Lung (tissue), 12 donors: ENCODE data around the gene ZDBF2. TPM values are rescaled to one million over a fixed set of nuclear protein-coding genes. Genes with fewer than 3 reads are reported as not detected.
A peak's percentile ranks its signal among the peaks of the same experiment; 100 is the strongest.

Source experiments
- ATAC-seq: fragments of 200-7000 bp; cut with Tn5 transposase; one replicate; pipeline ENCODE4 v1.9.1; 2020; ENCODE audit warnings: moderate number of reproducible peaks; ENCODE audit not compliant: insufficient read depth, low FRiP score
- DNase-seq, 3 donors: peaks; one replicate each; pipeline ENCODE4 v3.0.0-alpha.2; 2013 to 2017
- H3K27ac ChIP-seq, 2 donors: one replicate each; pipeline ENCODE4 v1.5.1; 2013; ENCODE audit warnings: mild to moderate bottlenecking in 2 of 2, moderate library complexity in 2 of 2, control low read depth in 1 of 2, inconsistent platforms in 1 of 2, low read depth in 1 of 2, low read length in 1 of 2
- H3K27me3 ChIP-seq, 3 donors: one replicate each; pipeline ENCODE4 v1.5.1; 2013; ENCODE audit warnings: low read length in 2 of 3; ENCODE audit not compliant: control insufficient read depth in 3 of 3, insufficient read depth in 3 of 3
- H3K36me3 ChIP-seq, 4 donors: one replicate each; pipeline ENCODE4 v1.5.1; 2013; ENCODE audit warnings: low read length in 4 of 4, mild to moderate bottlenecking in 1 of 4, moderate library complexity in 1 of 4; ENCODE audit not compliant: control insufficient read depth in 4 of 4, insufficient read depth in 4 of 4
- H3K4me1 ChIP-seq, 5 donors: one replicate each; pipeline ENCODE4 v1.5.1; 2013; ENCODE audit warnings: low read length in 5 of 5, mild to moderate bottlenecking in 2 of 5, moderate library complexity in 1 of 5; ENCODE audit not compliant: control insufficient read depth in 5 of 5, insufficient read depth in 5 of 5
- H3K4me3 ChIP-seq: one replicate; pipeline ENCODE4 v1.5.1; 2013; ENCODE audit warnings: mild to moderate bottlenecking, control low read depth, moderate library complexity
- H3K9ac ChIP-seq, 2 donors: one replicate each; pipeline ENCODE4 v1.5.1; 2013; ENCODE audit warnings: low read length in 2 of 2, control low read depth in 1 of 2; ENCODE audit not compliant: insufficient read depth in 1 of 2
- H3K9me3 ChIP-seq, 4 donors: one replicate each; pipeline ENCODE4 v1.5.1; 2013; ENCODE audit warnings: low read length in 3 of 4, mild to moderate bottlenecking in 1 of 4, moderate library complexity in 1 of 4; ENCODE audit not compliant: control insufficient read depth in 4 of 4, insufficient read depth in 3 of 4
- WGBS, 2 donors: extraction: QIAGEN DNeasy Blood & Tissue Kit; methylation state at CpG; one replicate each; pipeline ENCODE4 v1.1.7; 2013; 5-methylcytosine and 5-hydroxymethylcytosine counted together
- polyA plus RNA-seq, 2 donors: library from polyadenylated mRNA; stranded (reverse); fragments of 200-250 nt; gene quantifications; one replicate each; pipeline ENCODE4 v1.2.1, GENCODE V29; 2013
- total RNA-seq, 2 donors: library from RNA; depleted of rRNA in 1 of 2; stranded (reverse); fragments of >200 nt in 1 of 2; gene quantifications; one replicate each; pipeline ENCODE4 v1.2.1, GENCODE V29; 2014 to 2021
- TF ChIP-seq, protein P1 (sequence below): IDR thresholded peaks from 2 replicates; pipeline ENCODE4 v1.5.1; 2012; ENCODE audit warnings: mild to moderate bottlenecking; ENCODE audit errors: control extremely low read depth, extremely low read depth
- donor health status: control.
- donor health status: control.
- donor health status: Bipolar disorder and iron deficiency.
- donor health status: healthy.
- donor health status: DM: yes; HTN: yes; CAD: no.

The ZDBF2 gene
- total and polyA plus RNA-seq, 4 donors, result 1.0 to 13.7 (median 3.7) TPM

DNA sequence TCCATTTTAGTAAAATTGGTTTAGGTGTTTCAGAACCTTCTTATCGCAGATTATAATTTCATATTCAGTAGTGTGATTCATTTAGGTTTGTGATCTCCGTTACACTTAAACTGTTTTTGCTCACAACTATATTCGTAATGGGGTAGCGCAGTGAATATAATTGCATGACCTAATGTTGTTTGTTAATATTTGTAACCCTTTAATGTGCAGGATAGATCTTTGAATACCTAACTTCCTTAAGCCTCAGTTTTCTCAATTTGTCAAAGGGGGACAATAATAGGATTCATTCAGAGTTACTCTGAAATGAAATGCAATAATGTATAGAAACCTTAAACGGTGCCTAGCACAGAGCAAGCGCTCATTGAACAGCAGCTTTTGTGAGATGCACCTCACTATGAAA lies 558 bp upstream of the ZDBF2 start:
- peaks cover 0 to 12% (median 5%) of the 10 kb centered on the region in 5 donors for H3K4me1 ChIP-seq
- ATAC-seq, result no peak
- TF ChIP-seq, protein P1, sequence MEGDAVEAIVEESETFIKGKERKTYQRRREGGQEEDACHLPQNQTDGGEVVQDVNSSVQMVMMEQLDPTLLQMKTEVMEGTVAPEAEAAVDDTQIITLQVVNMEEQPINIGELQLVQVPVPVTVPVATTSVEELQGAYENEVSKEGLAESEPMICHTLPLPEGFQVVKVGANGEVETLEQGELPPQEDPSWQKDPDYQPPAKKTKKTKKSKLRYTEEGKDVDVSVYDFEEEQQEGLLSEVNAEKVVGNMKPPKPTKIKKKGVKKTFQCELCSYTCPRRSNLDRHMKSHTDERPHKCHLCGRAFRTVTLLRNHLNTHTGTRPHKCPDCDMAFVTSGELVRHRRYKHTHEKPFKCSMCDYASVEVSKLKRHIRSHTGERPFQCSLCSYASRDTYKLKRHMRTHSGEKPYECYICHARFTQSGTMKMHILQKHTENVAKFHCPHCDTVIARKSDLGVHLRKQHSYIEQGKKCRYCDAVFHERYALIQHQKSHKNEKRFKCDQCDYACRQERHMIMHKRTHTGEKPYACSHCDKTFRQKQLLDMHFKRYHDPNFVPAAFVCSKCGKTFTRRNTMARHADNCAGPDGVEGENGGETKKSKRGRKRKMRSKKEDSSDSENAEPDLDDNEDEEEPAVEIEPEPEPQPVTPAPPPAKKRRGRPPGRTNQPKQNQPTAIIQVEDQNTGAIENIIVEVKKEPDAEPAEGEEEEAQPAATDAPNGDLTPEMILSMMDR, result no peak
- H3K4me3 ChIP-seq, result no peak overlapping the region
- WGBS, 2 donors, result 25 to 27% methylated on average over 6 of the region's 6 CpGs
- H3K27me3 ChIP-seq, result peaks cover 0 to 85% (median 65%) of the 10 kb centered on the region in 3 donors
- DNase-seq, result peak in 1 of 3 donors; percentile 41
- H3K9ac ChIP-seq, result peak overlapping the region in 1 of 2 donors; percentile 61
- H3K36me3 ChIP-seq, result no peaks in the 10 kb centered on the region
- peaks cover 0 to 3% (median 0%) of the 10 kb centered on the region in 4 donors for H3K9me3 ChIP-seq
- H3K27ac ChIP-seq, result no peak overlapping the region

DNA sequence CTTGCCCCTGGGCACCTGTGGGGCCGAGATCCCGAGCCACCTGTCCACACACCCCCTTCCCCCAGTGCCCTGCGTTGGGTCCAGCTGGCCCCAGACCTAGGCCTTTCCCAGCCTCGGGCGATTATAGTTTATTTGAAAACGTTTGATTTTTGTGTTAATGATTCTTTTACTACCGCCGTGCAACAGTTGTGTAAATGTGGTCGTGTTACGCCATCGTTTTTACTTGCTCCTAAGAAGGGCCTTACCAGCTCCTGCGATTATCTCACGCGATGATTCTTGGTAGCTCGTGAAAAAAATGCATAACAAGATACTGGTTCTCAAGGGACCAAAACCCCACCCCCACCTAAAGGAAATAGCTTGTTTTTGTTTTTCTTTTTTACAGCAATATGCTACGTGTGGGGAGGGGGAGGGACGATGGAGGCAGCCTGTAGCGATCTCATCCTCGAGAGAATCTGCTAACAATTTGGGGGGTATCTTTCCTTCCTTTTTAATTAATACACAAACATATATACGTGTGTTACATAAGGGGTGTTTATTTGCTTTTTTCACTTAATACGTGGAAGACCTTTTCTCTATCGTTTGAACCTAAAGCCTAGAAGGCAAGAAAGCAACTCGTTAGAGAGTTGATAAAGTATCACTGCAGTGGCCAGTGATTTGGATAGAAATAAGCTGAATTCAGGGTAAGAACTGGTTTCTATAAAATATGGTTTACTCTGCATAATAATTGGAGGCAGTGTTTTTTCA lies 1.0 kb downstream of the ZDBF2 start:
- no peak for ATAC-seq
- Histone ChIP-seq H3K27me3 (peaks cover 0 to 76% (median 66%) of the 10 kb centered on the region in 3 donors), H3K27ac (peak overlapping the region; percentile 14 to 61), H3K4me3 (peak overlapping the region; percentile 79), H3K9me3 (peaks cover 0 to 3% (median 0%) of the 10 kb centered on the region in 4 donors), H3K9ac (peak overlapping the region in 1 of 2 donors; percentile 51), H3K4me1 (peaks cover 0 to 12% (median 5%) of the 10 kb centered on the region in 5 donors), H3K36me3 (no peaks in the 10 kb centered on the region)
- TF ChIP-seq, protein P1, result no peak
- WGBS, 2 donors, result 2 to 6% methylated on average over 23 of the region's 23 CpGs
- peak in 2 of 3 donors; percentile 53 to 56 for DNase-seq

DNA sequence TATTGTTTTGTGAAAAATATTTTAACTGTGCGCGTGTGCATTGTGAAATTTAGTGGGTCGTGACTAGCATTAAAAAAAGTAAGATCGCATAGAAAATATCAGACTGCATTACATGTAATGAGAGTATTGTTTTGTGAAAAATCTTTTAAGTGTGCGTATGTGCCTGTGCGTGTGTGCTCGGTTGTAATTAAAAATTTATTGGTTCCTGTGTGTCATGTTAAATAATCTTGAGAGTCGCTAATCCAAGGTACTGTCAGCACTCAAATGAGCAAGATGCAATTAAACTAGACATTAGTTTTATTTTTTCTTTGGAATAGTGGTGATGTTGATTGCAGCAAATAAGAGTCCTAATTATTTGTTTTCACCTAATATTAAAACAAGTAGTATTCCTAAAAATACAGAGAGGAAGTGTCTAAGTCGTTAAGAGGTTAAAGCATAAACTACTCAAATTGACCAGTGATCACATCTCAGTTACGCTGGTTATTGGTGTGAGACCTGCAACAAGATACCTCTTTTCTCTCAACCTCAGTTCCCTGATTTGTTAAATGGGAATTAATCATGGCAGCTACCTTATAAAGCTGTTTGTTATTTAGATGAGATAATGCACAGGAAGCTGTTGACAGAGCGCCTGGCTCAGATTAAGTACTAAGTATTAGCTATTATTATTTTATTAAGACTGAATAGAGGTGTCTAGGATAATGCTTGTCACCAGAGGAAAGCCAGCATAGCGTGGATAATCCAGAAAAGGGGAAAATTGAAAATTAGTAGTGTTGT lies 1.9 kb downstream of the ZDBF2 start:
- Histone ChIP-seq H3K4me1 (peaks cover 0 to 12% (median 5%) of the 10 kb centered on the region in 5 donors), H3K36me3 (no peaks in the 10 kb centered on the region), H3K4me3 (no peak overlapping the region), H3K9ac (no peak overlapping the region), H3K27me3 (peaks cover 0 to 71% (median 61%) of the 10 kb centered on the region in 3 donors), H3K27ac (no peak overlapping the region), H3K9me3 (peaks cover 0 to 3% (median 0%) of the 10 kb centered on the region in 4 donors)
- WGBS, 2 donors, result 43 to 49% methylated on average over 12 of the region's 12 CpGs
- ATAC-seq (no peak), DNase-seq (peak in 2 of 3 donors; percentile 22 to 47)
- TF ChIP-seq, protein P1, result no peak
